K562 (cell line): ENCODE results near the gene RNF168. TPM values are rescaled to one million over a fixed set of nuclear protein-coding genes. Genes with fewer than 3 reads are reported as not detected.
A peak's percentile ranks its signal among the peaks of the same experiment; 100 is the strongest.

ENCODE experiments used
- CHD4 ChIP-seq: fragments of 200-600 bp; sonication (generic); IDR thresholded peaks from 3 replicates; pipeline ENCODE4 v1.6.1; 2012; ENCODE audit warnings: low read depth, mild to moderate bottlenecking, mixed read lengths, low read length, inconsistent platforms; ENCODE audit not compliant: insufficient read depth, insufficient replicate concordance, poor library complexity, severe bottlenecking
- EHMT2 ChIP-seq: fragments of 450-650 bp; IDR thresholded peaks from 2 replicates; pipeline ENCODE4 v1.6.1; 2018; ENCODE audit warnings: antibody characterized with exemption
- FOSL1 ChIP-seq: fragments of 200-800 bp; sonication (Bioruptor generic); conservative IDR thresholded peaks from 2 replicates; pipeline ENCODE4 v1.6.1; 2016; ENCODE audit warnings: missing genetic modification characterization, missing compliant biosample characterization
- RBM39 ChIP-seq: fragments of 200-400 bp; formaldehyde crosslinking; optimal IDR thresholded peaks from 2 replicates; pipeline ENCODE3; 2018; ENCODE audit warnings: low read depth, low read length
- SAP30 ChIP-seq: fragments of 200-600 bp; sonication (generic); IDR thresholded peaks from 2 replicates; pipeline ENCODE4 v1.6.1; 2012; ENCODE audit warnings: borderline replicate concordance, low read depth, mild to moderate bottlenecking, moderate library complexity, low read length, control low read depth, inconsistent platforms; ENCODE audit not compliant: insufficient read depth, poor library complexity, severe bottlenecking
- TCF3 ChIP-seq: sonication (generic); formaldehyde crosslinking; IDR thresholded peaks from 2 replicates; pipeline ENCODE4 v1.4.0; 2020; ENCODE audit warnings: mild to moderate bottlenecking, missing genetic modification reagents
- ZNF764 ChIP-seq: fragments of 250-450 bp; sonication (Bioruptor Pico); IDR thresholded peaks from 2 replicates; pipeline ENCODE4 v1.4.0; 2020; ENCODE audit warnings: low read depth, mild to moderate bottlenecking, moderate library complexity
- polyA plus RNA-seq, 8 experiments: library from polyadenylated mRNA; depleted of rRNA in 4 of 8; stranded (reverse) in 5 of 8; unstranded in 3 of 8; fragments of >200 nt; fragmentation: Nextera tagmentation in 2 of 8; fragmentation: Illumina TruSeq in 1 of 8; extraction: Ambion mirVana in 2 of 8; extraction: Trizol in 1 of 8; gene quantifications; 2 replicates each; pipeline versions ENCODE4 v1.2.1 to v1.2.3, GENCODE V29; 2011 to 2014; ENCODE audit warnings: inconsistent platforms in 1 of 8, missing spikeins in 1 of 8
- total RNA-seq, 7 experiments: library from RNA; depleted of rRNA in 6 of 7; stranded (reverse); fragments of >200 nt in 6 of 7; fragmentation: Illumina TruSeq in 2 of 7; extraction: Trizol in 2 of 7; gene quantifications; 2 replicates each; pipeline versions ENCODE4 v1.2.1 to v1.2.3, GENCODE V29; 2011 to 2021; ENCODE audit warnings: low replicate concordance in 1 of 7
- TF ChIP-seq, protein P1 (sequence below): fragments of 150-350 bp; IDR thresholded peaks from 2 replicates; pipeline ENCODE4 v1.6.1; 2014; ENCODE audit warnings: low read depth, mild to moderate bottlenecking, low read length, borderline replicate concordance
- TF ChIP-seq, protein P2 (sequence below): fragments of 250-450 bp; sonication (Bioruptor Pico); IDR thresholded peaks from 2 replicates; pipeline ENCODE4 v1.4.0; 2020
- TF ChIP-seq, protein P3 (sequence below): fragments of 250-450 bp; sonication (Bioruptor Pico); IDR thresholded peaks from 2 replicates; pipeline ENCODE4 v1.8.0; 2021; ENCODE audit warnings: mild to moderate bottlenecking, moderate library complexity
- TF ChIP-seq, protein P4 (sequence below): sonication (generic); formaldehyde crosslinking; IDR thresholded peaks from 2 replicates; pipeline ENCODE4 v1.4.0; 2020; ENCODE audit warnings: mild to moderate bottlenecking, missing genetic modification reagents

RNF168 gene
- total and polyA plus RNA-seq, 9 of the 15 experiments (the other 6 are each of a cell fraction or from before 2014, with no cell fraction given): 6.0 to 32.1 (median 16.6) TPM

DNA sequence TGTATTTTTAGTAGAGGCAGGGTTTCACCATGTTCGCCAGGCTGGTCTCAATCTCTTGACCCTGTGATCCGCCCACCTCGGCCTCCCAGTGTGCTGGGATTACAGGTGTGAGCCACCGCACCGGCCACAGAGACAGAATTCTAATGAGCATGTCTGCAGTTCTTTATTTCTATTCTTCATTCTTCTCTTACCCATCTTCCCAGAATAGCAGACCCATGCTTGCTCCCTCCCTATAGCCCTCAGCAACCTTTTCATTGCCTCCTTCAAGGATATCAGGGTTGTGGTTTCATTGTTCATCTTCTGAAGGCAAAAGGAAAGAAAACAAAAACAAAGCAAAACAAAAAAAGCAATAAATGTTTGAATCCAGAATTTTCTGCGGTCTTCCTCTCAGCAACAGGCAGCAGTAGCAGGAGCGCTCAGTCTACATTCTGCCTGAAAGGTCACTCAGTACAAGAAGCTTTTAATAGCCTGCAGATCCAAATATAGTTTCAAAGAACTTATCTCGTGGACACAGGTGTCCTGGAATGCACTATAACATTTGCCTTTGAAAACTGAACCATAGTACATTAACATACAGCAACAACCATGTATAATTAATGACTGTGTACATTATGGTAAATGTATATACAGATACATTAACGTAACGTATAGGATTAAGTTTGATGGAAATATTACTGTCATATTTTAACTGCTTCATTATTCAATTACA lies 11.5 kb upstream of the RNF168 start, which contains the start of gene SMCO1 (continued):
- TF ChIP-seq FOSL1 (tag): no peak
- TF ChIP-seq, protein P1, sequence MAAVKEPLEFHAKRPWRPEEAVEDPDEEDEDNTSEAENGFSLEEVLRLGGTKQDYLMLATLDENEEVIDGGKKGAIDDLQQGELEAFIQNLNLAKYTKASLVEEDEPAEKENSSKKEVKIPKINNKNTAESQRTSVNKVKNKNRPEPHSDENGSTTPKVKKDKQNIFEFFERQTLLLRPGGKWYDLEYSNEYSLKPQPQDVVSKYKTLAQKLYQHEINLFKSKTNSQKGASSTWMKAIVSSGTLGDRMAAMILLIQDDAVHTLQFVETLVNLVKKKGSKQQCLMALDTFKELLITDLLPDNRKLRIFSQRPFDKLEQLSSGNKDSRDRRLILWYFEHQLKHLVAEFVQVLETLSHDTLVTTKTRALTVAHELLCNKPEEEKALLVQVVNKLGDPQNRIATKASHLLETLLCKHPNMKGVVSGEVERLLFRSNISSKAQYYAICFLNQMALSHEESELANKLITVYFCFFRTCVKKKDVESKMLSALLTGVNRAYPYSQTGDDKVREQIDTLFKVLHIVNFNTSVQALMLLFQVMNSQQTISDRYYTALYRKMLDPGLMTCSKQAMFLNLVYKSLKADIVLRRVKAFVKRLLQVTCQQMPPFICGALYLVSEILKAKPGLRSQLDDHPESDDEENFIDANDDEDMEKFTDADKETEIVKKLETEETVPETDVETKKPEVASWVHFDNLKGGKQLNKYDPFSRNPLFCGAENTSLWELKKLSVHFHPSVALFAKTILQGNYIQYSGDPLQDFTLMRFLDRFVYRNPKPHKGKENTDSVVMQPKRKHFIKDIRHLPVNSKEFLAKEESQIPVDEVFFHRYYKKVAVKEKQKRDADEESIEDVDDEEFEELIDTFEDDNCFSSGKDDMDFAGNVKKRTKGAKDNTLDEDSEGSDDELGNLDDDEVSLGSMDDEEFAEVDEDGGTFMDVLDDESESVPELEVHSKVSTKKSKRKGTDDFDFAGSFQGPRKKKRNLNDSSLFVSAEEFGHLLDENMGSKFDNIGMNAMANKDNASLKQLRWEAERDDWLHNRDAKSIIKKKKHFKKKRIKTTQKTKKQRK: no peak
- TF ChIP-seq, protein P2, sequence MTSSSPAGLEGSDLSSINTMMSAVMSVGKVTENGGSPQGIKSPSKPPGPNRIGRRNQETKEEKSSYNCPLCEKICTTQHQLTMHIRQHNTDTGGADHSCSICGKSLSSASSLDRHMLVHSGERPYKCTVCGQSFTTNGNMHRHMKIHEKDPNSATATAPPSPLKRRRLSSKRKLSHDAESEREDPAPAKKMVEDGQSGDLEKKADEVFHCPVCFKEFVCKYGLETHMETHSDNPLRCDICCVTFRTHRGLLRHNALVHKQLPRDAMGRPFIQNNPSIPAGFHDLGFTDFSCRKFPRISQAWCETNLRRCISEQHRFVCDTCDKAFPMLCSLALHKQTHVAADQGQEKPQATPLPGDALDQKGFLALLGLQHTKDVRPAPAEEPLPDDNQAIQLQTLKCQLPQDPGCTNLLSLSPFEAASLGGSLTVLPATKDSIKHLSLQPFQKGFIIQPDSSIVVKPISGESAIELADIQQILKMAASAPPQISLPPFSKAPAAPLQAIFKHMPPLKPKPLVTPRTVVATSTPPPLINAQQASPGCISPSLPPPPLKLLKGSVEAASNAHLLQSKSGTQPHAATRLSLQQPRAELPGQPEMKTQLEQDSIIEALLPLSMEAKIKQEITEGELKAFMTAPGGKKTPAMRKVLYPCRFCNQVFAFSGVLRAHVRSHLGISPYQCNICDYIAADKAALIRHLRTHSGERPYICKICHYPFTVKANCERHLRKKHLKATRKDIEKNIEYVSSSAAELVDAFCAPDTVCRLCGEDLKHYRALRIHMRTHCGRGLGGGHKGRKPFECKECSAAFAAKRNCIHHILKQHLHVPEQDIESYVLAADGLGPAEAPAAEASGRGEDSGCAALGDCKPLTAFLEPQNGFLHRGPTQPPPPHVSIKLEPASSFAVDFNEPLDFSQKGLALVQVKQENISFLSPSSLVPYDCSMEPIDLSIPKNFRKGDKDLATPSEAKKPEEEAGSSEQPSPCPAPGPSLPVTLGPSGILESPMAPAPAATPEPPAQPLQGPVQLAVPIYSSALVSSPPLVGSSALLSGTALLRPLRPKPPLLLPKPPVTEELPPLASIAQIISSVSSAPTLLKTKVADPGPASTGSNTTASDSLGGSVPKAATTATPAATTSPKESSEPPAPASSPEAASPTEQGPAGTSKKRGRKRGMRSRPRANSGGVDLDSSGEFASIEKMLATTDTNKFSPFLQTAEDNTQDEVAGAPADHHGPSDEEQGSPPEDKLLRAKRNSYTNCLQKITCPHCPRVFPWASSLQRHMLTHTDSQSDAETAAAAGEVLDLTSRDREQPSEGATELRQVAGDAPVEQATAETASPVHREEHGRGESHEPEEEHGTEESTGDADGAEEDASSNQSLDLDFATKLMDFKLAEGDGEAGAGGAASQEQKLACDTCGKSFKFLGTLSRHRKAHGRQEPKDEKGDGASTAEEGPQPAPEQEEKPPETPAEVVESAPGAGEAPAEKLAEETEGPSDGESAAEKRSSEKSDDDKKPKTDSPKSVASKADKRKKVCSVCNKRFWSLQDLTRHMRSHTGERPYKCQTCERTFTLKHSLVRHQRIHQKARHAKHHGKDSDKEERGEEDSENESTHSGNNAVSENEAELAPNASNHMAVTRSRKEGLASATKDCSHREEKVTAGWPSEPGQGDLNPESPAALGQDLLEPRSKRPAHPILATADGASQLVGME (CRISPR knock-in tag): no peak
- TF ChIP-seq, protein P3, sequence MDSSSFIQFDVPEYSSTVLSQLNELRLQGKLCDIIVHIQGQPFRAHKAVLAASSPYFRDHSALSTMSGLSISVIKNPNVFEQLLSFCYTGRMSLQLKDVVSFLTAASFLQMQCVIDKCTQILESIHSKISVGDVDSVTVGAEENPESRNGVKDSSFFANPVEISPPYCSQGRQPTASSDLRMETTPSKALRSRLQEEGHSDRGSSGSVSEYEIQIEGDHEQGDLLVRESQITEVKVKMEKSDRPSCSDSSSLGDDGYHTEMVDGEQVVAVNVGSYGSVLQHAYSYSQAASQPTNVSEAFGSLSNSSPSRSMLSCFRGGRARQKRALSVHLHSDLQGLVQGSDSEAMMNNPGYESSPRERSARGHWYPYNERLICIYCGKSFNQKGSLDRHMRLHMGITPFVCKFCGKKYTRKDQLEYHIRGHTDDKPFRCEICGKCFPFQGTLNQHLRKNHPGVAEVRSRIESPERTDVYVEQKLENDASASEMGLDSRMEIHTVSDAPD (CRISPR knock-in tag): no peak
- peak; percentile 93 for TF ChIP-seq TCF3 (CRISPR knock-in tag)
- TF ChIP-seq ZNF764: no peak
- no peak for TF ChIP-seq SAP30
- TF ChIP-seq CHD4: no peak
- TF ChIP-seq EHMT2: no peak
- TF ChIP-seq RBM39: no peak
- TF ChIP-seq, protein P4, sequence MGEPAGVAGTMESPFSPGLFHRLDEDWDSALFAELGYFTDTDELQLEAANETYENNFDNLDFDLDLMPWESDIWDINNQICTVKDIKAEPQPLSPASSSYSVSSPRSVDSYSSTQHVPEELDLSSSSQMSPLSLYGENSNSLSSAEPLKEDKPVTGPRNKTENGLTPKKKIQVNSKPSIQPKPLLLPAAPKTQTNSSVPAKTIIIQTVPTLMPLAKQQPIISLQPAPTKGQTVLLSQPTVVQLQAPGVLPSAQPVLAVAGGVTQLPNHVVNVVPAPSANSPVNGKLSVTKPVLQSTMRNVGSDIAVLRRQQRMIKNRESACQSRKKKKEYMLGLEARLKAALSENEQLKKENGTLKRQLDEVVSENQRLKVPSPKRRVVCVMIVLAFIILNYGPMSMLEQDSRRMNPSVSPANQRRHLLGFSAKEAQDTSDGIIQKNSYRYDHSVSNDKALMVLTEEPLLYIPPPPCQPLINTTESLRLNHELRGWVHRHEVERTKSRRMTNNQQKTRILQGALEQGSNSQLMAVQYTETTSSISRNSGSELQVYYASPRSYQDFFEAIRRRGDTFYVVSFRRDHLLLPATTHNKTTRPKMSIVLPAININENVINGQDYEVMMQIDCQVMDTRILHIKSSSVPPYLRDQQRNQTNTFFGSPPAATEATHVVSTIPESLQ (CRISPR knock-in tag): no peak
